Chondrocyte (in vitro differentiated cells): ENCODE data around the gene DIS3L2. TPM values are rescaled to one million over a fixed set of nuclear protein-coding genes. Genes with fewer than 3 reads are reported as not detected.

Experiments
- DNase-seq: peaks from one replicate; pipeline ENCODE4 v3.0.0; 2021; ENCODE audit warnings: mixed read lengths, low spot score
- H3K27ac Mint-ChIP-seq: one replicate; pipeline ENCODE4 v1.8.0; 2021; ENCODE audit warnings: mild to moderate bottlenecking, moderate library complexity, mixed read lengths; ENCODE audit not compliant: unreplicated experiment
- H3K27me3 Mint-ChIP-seq: 2 replicates; pipeline ENCODE4 v1.8.0; 2021; ENCODE audit warnings: low read depth, mixed read lengths
- H3K36me3 Mint-ChIP-seq: 2 replicates; pipeline ENCODE4 v1.8.0; 2021; ENCODE audit warnings: low read depth, mixed read lengths
- H3K4me1 Mint-ChIP-seq: 2 replicates; pipeline ENCODE4 v1.8.0; 2021; ENCODE audit warnings: low read depth, mild to moderate bottlenecking, mixed read lengths
- H3K4me3 Mint-ChIP-seq: one replicate; pipeline ENCODE4 v1.8.0; 2021; ENCODE audit warnings: mild to moderate bottlenecking, moderate library complexity, mixed read lengths; ENCODE audit not compliant: unreplicated experiment
- H3K9me3 Mint-ChIP-seq: 2 replicates; pipeline ENCODE4 v1.8.0; 2021; ENCODE audit warnings: low read depth, mixed read lengths
- total RNA-seq: library from RNA; stranded (reverse); gene quantifications from 3 replicates; pipeline ENCODE4 v1.2.1, GENCODE V29; 2021
- TF ChIP-seq, protein P1 (sequence below): fragments of 200-600 bp; sonication (generic); IDR thresholded peaks from 2 replicates; pipeline ENCODE4 v1.5.0; 2021; ENCODE audit warnings: antibody characterized with exemption, mild to moderate bottlenecking, moderate library complexity

DIS3L2 gene
- total RNA-seq, 1 donor from 2014 or later: 17.5 TPM

DNA sequence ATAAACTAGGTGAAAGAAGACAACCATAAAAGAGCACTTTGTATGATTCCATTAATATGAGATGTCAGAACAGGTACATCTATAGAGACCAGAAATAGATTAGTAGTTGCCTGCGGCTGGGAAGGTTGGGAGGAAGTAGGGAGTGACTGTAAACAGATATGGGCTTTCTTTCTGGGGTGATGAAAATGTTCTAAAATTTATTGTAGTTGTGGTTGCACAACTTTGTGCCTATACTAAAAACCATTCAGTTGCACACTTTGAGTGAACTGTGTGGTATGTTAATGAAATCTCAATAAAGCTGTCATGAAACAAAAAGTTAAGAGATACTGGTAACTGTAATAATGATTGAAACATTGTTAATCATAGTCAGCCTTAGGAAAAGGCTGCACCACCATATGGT is 264.4 kb downstream of the DIS3L2 start:
- Mint-ChIP-seq H3K36me3 (peaks cover 5% of the 10 kb centered on the region), H3K9me3 (no peaks in the 10 kb centered on the region), H3K27me3 (no peaks in the 10 kb centered on the region), H3K4me3 (no peak overlapping the region), H3K4me1 (peaks cover 8% of the 10 kb centered on the region), H3K27ac (no peak overlapping the region)
- TF ChIP-seq, protein P1, sequence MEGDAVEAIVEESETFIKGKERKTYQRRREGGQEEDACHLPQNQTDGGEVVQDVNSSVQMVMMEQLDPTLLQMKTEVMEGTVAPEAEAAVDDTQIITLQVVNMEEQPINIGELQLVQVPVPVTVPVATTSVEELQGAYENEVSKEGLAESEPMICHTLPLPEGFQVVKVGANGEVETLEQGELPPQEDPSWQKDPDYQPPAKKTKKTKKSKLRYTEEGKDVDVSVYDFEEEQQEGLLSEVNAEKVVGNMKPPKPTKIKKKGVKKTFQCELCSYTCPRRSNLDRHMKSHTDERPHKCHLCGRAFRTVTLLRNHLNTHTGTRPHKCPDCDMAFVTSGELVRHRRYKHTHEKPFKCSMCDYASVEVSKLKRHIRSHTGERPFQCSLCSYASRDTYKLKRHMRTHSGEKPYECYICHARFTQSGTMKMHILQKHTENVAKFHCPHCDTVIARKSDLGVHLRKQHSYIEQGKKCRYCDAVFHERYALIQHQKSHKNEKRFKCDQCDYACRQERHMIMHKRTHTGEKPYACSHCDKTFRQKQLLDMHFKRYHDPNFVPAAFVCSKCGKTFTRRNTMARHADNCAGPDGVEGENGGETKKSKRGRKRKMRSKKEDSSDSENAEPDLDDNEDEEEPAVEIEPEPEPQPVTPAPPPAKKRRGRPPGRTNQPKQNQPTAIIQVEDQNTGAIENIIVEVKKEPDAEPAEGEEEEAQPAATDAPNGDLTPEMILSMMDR: no peak
- no peak for DNase-seq

DNA sequence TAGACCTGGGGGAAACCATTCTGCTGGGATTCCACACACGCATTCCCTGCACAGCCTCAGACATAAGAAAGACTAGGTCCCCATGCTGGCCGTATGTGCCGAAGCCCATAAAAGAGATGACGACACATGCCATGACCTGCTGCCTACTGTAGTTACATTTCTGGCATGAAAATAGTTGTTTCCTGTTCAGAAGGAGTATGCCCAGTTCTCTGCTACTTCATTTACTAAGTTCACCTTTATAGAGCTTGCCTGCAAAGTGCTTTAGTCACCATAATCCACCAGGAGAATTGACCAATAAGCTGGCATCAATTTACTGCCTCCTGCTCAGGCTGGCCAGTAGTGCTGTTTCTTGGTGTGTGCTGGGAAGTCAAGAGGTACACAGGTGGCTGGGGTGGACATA is 266.8 kb downstream of the DIS3L2 start:
- no peak overlapping the region for H3K27ac Mint-ChIP-seq
- TF ChIP-seq, protein P1: no peak
- peaks cover 8% of the 10 kb centered on the region for H3K4me1 Mint-ChIP-seq

DNA sequence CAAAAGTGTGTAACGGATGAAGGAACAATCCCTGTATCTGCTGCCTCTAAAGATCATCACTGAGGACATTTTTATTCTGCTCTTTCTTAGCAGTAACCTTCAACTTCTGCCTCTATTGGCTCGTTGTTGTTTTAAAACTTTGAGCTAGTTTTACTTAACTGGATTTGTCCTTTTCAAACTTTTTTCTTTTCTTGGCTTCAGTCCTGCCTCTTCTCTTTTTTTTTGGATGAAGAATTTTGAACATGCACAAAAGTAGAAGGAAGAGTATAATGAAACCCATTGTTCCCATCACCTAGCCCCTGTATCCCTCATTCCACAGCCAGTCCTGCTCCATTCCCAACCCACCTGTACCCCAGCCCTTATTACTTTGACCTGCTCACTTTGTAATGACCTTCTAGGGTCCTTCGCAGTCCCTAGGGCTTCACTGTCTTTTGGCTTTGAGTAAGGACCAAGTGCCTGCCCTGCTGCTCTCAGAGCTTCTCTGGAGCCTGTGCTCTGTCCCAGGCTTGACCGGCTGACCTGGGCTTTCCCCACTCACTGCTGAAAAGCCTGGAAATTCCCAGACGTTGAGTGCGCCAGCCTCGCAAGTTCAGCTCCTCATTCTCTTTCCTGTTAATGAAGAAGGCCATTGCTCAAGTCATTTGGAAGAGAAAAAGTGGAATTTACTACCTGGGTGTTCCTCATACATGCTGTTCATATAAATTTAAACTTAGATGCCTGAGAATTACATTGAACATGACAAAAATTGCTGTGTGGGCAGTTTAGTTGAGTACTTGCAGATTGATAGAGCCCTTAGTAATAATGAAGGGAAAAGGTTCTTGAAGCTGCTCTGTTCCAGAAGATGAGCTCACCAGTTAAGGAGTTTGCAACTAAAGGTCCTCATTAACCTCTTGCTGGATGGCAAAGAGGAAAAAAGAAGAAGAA is 267.7 kb downstream of the DIS3L2 start:
- Mint-ChIP-seq H3K9me3 (no peaks in the 10 kb centered on the region), H3K27me3 (no peaks in the 10 kb centered on the region), H3K36me3 (no peaks in the 10 kb centered on the region), H3K27ac (no peak overlapping the region), H3K4me1 (peaks cover 8% of the 10 kb centered on the region), H3K4me3 (no peak overlapping the region)
- no peak for DNase-seq
- TF ChIP-seq, protein P1: no peak

More for the DNA sequence above, 266.8 kb downstream of the DIS3L2 start:
- DNase-seq: no peak
- Mint-ChIP-seq H3K36me3 (no peaks in the 10 kb centered on the region), H3K4me3 (no peak overlapping the region), H3K9me3 (no peaks in the 10 kb centered on the region), H3K27me3 (no peaks in the 10 kb centered on the region)

DNA sequence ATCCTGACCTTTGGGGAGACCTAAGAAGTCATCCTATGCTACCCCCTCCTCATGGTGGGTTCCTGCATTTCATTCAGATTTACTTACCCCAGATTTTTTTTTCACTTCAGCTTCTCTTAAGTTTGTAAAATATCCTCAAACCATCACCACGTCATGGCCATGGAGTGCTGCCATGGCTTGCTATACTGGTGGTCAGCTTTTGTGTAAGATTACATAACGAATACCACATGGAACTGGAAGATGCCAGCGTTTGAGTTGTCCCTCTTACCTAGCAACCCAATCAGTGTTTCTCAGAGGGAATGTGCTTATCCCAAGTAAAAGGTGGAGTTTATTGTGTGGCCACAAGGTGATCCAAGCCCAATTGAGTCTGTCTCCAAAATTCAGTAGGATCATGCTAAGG is 268.4 kb downstream of the DIS3L2 start:
- Mint-ChIP-seq H3K4me3 (no peak overlapping the region), H3K9me3 (no peaks in the 10 kb centered on the region), H3K27me3 (no peaks in the 10 kb centered on the region), H3K27ac (no peak overlapping the region), H3K4me1 (peaks cover 12% of the 10 kb centered on the region), H3K36me3 (no peaks in the 10 kb centered on the region)
- DNase-seq: no peak
- TF ChIP-seq, protein P1: no peak

DNA sequence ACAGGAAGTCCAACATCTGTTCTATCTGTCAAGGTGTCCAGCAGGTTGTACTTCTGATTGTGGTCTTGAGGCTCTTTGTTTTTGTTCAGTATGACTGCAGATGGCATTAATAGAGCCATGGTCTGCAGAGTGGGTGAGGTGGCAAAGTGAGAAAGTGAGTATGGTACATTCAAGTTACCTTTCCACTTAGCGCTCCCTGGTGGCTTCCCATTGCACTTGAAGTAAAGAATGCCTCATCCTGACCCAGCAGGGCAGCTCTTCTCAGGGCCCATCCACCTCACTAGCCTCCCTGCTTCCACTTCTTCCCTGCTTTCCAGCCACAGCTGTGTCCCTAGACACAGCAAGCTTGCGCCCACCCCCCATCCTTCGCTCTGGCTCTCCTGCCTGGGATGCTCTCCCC is 269.0 kb downstream of the DIS3L2 start:
- TF ChIP-seq, protein P1: no peak
- Mint-ChIP-seq H3K4me1 (peaks cover 17% of the 10 kb centered on the region), H3K9me3 (no peaks in the 10 kb centered on the region), H3K36me3 (no peaks in the 10 kb centered on the region), H3K4me3 (no peak overlapping the region), H3K27ac (no peak overlapping the region), H3K27me3 (no peaks in the 10 kb centered on the region)
- DNase-seq: no peak
